Stomach (tissue), 4 donors: ENCODE results near the gene ECM2.

Experiments
- EP300 ChIP-seq: sonication (generic); formaldehyde crosslinking; IDR thresholded peaks from one replicate; pipeline ENCODE4 v1.6.1; 2017; ENCODE audit warnings: antibody characterized with exemption
- POLR2A ChIP-seq, 4 donors: fragments of 450-650 bp; IDR thresholded peaks; one replicate each; pipeline ENCODE4 v1.6.1; 2016; ENCODE audit warnings: antibody characterized with exemption in 4 of 4, control low read depth in 2 of 4, mild to moderate bottlenecking in 1 of 4, moderate library complexity in 1 of 4
- POLR2AphosphoS5 ChIP-seq, 3 donors: sonication (generic); formaldehyde crosslinking; IDR thresholded peaks; one replicate each; pipeline ENCODE4 v1.6.1; 2016; ENCODE audit warnings: antibody characterized with exemption in 3 of 3
- TF ChIP-seq, protein P1 (sequence below), 7 experiments: fragments of 450-650 bp in 4 of 7; fragments of 200-600 bp in 3 of 7; sonication (generic) in 3 of 7; IDR thresholded peaks; one replicate each; pipeline ENCODE4 v1.5.1; 2016 to 2019; ENCODE audit warnings: antibody characterized with exemption in 7 of 7, control low read depth in 2 of 7, mild to moderate bottlenecking in 1 of 7

DNA sequence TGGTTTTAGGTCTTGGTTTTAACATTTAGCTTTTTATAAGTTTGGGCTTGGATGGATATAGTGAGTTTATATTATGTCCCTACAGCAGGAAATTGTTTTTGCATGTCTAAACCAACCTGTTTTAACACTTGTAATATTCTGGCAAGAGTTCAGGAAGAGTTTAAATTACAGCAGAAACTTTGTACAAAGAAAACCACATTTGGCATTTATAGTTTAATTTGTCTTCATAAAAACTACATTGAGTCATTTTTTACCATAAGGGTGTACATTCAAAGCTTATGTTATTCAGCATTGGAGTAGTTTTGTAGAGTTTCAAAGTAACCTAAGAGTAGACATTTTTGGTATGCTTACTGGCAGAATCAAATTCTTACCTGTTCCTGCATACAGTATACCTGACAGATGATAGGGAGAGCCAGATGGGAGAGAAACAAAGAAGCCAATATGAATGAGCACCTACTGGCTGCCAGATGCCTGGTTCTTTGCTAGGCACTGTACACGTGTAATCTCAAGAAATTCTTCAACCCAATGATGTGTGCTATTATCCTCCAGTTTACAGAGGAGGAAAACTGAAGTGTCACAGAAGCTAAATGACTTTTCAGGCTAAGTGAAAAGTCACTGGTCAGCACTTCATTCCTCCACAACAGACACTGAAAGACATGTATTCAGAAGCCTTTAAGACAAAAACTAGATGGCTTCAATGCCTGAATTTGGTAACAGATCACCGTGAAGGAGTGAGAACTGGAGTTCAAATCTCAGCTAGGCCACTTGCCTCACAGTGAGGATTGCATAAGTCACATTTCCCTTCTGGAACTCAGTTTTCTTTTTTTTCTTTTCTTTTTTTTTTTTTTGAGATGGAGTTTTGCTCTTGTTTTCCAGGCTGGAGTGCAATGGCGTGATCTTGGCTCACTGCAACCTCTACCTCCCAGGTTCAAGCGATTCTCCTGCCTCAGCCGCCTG lies 25.9 kb upstream of the ECM2 start:
- no peak for TF ChIP-seq POLR2AphosphoS5 (IDR thresholded peaks at IDR 0.05)
- TF ChIP-seq, protein P1, sequence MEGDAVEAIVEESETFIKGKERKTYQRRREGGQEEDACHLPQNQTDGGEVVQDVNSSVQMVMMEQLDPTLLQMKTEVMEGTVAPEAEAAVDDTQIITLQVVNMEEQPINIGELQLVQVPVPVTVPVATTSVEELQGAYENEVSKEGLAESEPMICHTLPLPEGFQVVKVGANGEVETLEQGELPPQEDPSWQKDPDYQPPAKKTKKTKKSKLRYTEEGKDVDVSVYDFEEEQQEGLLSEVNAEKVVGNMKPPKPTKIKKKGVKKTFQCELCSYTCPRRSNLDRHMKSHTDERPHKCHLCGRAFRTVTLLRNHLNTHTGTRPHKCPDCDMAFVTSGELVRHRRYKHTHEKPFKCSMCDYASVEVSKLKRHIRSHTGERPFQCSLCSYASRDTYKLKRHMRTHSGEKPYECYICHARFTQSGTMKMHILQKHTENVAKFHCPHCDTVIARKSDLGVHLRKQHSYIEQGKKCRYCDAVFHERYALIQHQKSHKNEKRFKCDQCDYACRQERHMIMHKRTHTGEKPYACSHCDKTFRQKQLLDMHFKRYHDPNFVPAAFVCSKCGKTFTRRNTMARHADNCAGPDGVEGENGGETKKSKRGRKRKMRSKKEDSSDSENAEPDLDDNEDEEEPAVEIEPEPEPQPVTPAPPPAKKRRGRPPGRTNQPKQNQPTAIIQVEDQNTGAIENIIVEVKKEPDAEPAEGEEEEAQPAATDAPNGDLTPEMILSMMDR (IDR thresholded peaks at IDR 0.05), result no peak
- TF ChIP-seq POLR2A (IDR thresholded peaks at IDR 0.05), result no peak
- no peak for TF ChIP-seq EP300
